ENCODE measurements around the gene SLC16A5. TPM values are rescaled to one million over a fixed set of nuclear protein-coding genes. Genes with fewer than 3 reads are reported as not detected.

Gene SLC16A5
- total and polyA plus RNA-seq, 12 donors: 0.77 to 3.9 (median 1.7) TPM

GRCh38 chr17:75153780-75154194 lies 66.0 kb downstream of the SLC16A5 start:
- Histone ChIP-seq H3K9me3 (replicated peaks in 1 of 3) (no peaks in the 10 kb centered on the region), H3K27me3 (no peaks in the 10 kb centered on the region), H3K36me3 (replicated peaks in 1 of 2) (no peaks in the 10 kb centered on the region), H3K4me1 (replicated peaks in 1 of 2) (peaks cover 12 to 16% of the 10 kb centered on the region in 2 donors), H3K4me3 (peak overlapping the region; percentile 12 to 89 (median 69)), H3K27ac (peak overlapping the region in 3 of 5 donors; percentile 71 to 87 (median 72))
- WGBS, 4 donors: 0 to 3% (median 1%) methylated on average over 12 to 35 of the region's 35 CpGs
- intact Hi-C loops (cut with DNase I): no loop called here
- DNase-seq: peak in 4 of 7 donors; percentile 14 to 32 (median 30)
- TF ChIP-seq CTCF (IDR thresholded peaks at IDR 0.05) (no peak), POLR2A (IDR thresholded peaks at IDR 0.05) (no peak)

- peak within 1 kb of the TSS in 4 of 5 donors; percentile 14 to 87 (median 72) for H3K27ac ChIP-seq
- WGBS, 4 donors: 2 to 9% (median 4%) methylated on average over 9 to 67 of the region's 67 CpGs
- H3K36me3 ChIP-seq (replicated peaks in 1 of 2): no peaks in the 10 kb centered on the region
- H3K27me3 ChIP-seq: no peaks in the 10 kb centered on the region
- peak; percentile 99 to 100 for TF ChIP-seq POLR2A (IDR thresholded peaks at IDR 0.05)
- TF ChIP-seq CTCF (IDR thresholded peaks at IDR 0.05): peak in 1 of 6 experiments; percentile 2
- intact Hi-C loops (cut with DNase I): no loop called here
- no peaks in the 10 kb centered on the region for H3K9me3 ChIP-seq (replicated peaks in 1 of 3)
- peak within 1 kb of the TSS; percentile 12 to 89 (median 69) for H3K4me3 ChIP-seq
- H3K4me1 ChIP-seq (replicated peaks in 1 of 2): peaks cover 12 to 19% of the 10 kb centered on the region in 2 donors
- peak; percentile 98 to 100 (median 99) for DNase-seq
Observed at GRCh38 chr17:75154195-75155106, 66.7 kb downstream of the SLC16A5 start, which contains the start of gene JPT1. Gene JPT1 (minus strand): TSS chr17:75154512. CDS start chr17:75154397, 115 bp downstream.

- Histone ChIP-seq H3K27ac (peak overlapping the region in 2 of 5 donors; percentile 55 to 60), H3K4me3 (no peak overlapping the region)
- no peak for DNase-seq
Observed at GRCh38 chr17:75155191-75155601, 67.4 kb downstream of the SLC16A5 start.

More at GRCh38 chr17:75155191-75155601, 67.4 kb downstream of the SLC16A5 start:
- H3K9me3 ChIP-seq (replicated peaks in 1 of 3): no peaks in the 10 kb centered on the region
- WGBS, 4 donors: 89 to 93% (median 91%) methylated on average over 3 of the region's 3 CpGs
- peaks cover 12 to 19% of the 10 kb centered on the region in 2 donors for H3K4me1 ChIP-seq (replicated peaks in 1 of 2)
- intact Hi-C loops (cut with DNase I): no loop called here
- no peaks in the 10 kb centered on the region for H3K36me3 ChIP-seq (replicated peaks in 1 of 2)
- H3K27me3 ChIP-seq: no peaks in the 10 kb centered on the region
- TF ChIP-seq POLR2A (IDR thresholded peaks at IDR 0.05) (no peak), CTCF (IDR thresholded peaks at IDR 0.05) (no peak)

Small RNAs within 50 kb of the gene (small RNA-seq; reads per million reads assigned to genes)
- gene AC111186.1 (0 reads per million in 2 donors), gene RF00019 (0 reads per million in 2 donors), gene RN7SL573P (0 reads per million in 2 donors)

Other genes with a start within 250 kb of the SLC16A5 start
- 10 to 100 TPM in 1 of 9 donors, 1 to 10 TPM in 7, under 1 TPM in 1; 0.42 to 16.4 (median 3.2) TPM for gene GRIN2C, start 228.1 kb upstream of the SLC16A5 start, total RNA-seq
- 1 to 10 TPM in 2 of 3 donors, under 1 TPM in 1; 0.70 to 6.1 (median 3.2) TPM for gene GRIN2C, start 228.1 kb upstream of the SLC16A5 start, polyA plus RNA-seq
- 100 to 1,000 TPM; 314 to 835 (median 511) TPM for gene FDXR, start 215.0 kb upstream of the SLC16A5 start, total RNA-seq
- gene FDXR, start 215.0 kb upstream of the SLC16A5 start, polyA plus RNA-seq: 100 to 1,000 TPM; 159 to 405 (median 254) TPM
- gene FADS6, start 194.3 kb upstream of the SLC16A5 start, total RNA-seq: 10 to 100 TPM in 5 of 9 donors, 1 to 10 TPM in 4; 1.7 to 15.3 (median 10.4) TPM
- 1 to 10 TPM in 2 of 3 donors, under 1 TPM in 1; 0.92 to 5.1 (median 2.9) TPM for gene FADS6, start 194.3 kb upstream of the SLC16A5 start, polyA plus RNA-seq
- gene USH1G, start 164.7 kb upstream of the SLC16A5 start, total RNA-seq: 1 to 10 TPM in 7 of 9 donors, under 1 TPM in 2; 0.42 to 5.0 (median 1.3) TPM
- gene USH1G, start 164.7 kb upstream of the SLC16A5 start, polyA plus RNA-seq: under 1 TPM; 0.40 to 0.72 (median 0.40) TPM
- gene OTOP2, start 163.7 kb upstream of the SLC16A5 start, total RNA-seq: under 1 TPM in 1 of 9 donors, not detected in 8; 0.11 TPM
- under 1 TPM in 1 of 3 donors, not detected in 2; 0.03 TPM for gene OTOP2, start 163.7 kb upstream of the SLC16A5 start, polyA plus RNA-seq
- not detected for gene OTOP3, start 152.1 kb upstream of the SLC16A5 start, total RNA-seq
- gene OTOP3, start 152.1 kb upstream of the SLC16A5 start, polyA plus RNA-seq: not detected
- gene HID1, start 115.2 kb upstream of the SLC16A5 start, total RNA-seq: 10 to 100 TPM in 3 of 9 donors, 1 to 10 TPM in 6; 2.8 to 15.1 (median 6.6) TPM
- gene HID1, start 115.2 kb upstream of the SLC16A5 start, polyA plus RNA-seq: 10 to 100 TPM in 2 of 3 donors, 1 to 10 TPM in 1; 5.4 to 42.6 (median 19.2) TPM
- 10 to 100 TPM in 6 of 9 donors, 1 to 10 TPM in 3; 1.2 to 17.9 (median 11.5) TPM for gene CDR2L, start 100.3 kb upstream of the SLC16A5 start, total RNA-seq
- 1 to 10 TPM; 3.7 to 5.6 (median 4.1) TPM for gene CDR2L, start 100.3 kb upstream of the SLC16A5 start, polyA plus RNA-seq
- 100 to 1,000 TPM in 1 of 9 donors, 10 to 100 TPM in 8; 38.7 to 120 (median 60.3) TPM for gene MRPL58, start 75.3 kb upstream of the SLC16A5 start, total RNA-seq
- gene MRPL58, start 75.3 kb upstream of the SLC16A5 start, polyA plus RNA-seq: 10 to 100 TPM; 46.7 to 88.8 (median 57.6) TPM
- 100 to 1,000 TPM; 215 to 452 (median 283) TPM for gene ATP5PD, start 41.0 kb upstream of the SLC16A5 start, total RNA-seq
- gene ATP5PD, start 41.0 kb upstream of the SLC16A5 start, polyA plus RNA-seq: 100 to 1,000 TPM; 393 to 826 (median 646) TPM
- 10 to 100 TPM; 38.2 to 49.2 (median 41.0) TPM for gene KCTD2, start 40.7 kb upstream of the SLC16A5 start, total RNA-seq
- 10 to 100 TPM; 20.6 to 52.4 (median 24.3) TPM for gene KCTD2, start 40.7 kb upstream of the SLC16A5 start, polyA plus RNA-seq
- 10 to 100 TPM in 1 of 9 donors, 1 to 10 TPM in 8; 3.7 to 13.8 (median 8.8) TPM for gene ARMC7, start 22.0 kb downstream of the SLC16A5 start, total RNA-seq
- gene ARMC7, start 22.0 kb downstream of the SLC16A5 start, polyA plus RNA-seq: 1 to 10 TPM; 5.5 to 7.1 (median 5.8) TPM
- 100 to 1,000 TPM in 1 of 9 donors, 10 to 100 TPM in 8; 33.4 to 112 (median 63.2) TPM for gene NT5C, start 43.8 kb downstream of the SLC16A5 start, total RNA-seq
- 100 to 1,000 TPM in 2 of 3 donors, 10 to 100 TPM in 1; 20.6 to 124 (median 114) TPM for gene NT5C, start 43.8 kb downstream of the SLC16A5 start, polyA plus RNA-seq
- 100 to 1,000 TPM in 1 of 9 donors, 10 to 100 TPM in 8; 34.2 to 232 (median 50.9) TPM for gene JPT1, start 66.6 kb downstream of the SLC16A5 start, total RNA-seq
- 100 to 1,000 TPM in 2 of 3 donors, 10 to 100 TPM in 1; 98.6 to 161 (median 102) TPM for gene JPT1, start 66.6 kb downstream of the SLC16A5 start, polyA plus RNA-seq
- 100 to 1,000 TPM in 6 of 9 donors, 10 to 100 TPM in 3; 65.2 to 371 (median 265) TPM for gene SUMO2, start 95.0 kb downstream of the SLC16A5 start, total RNA-seq
- 100 to 1,000 TPM in 1 of 3 donors, 10 to 100 TPM in 2; 54.9 to 331 (median 65.6) TPM for gene SUMO2, start 95.0 kb downstream of the SLC16A5 start, polyA plus RNA-seq
- gene NUP85, start 117.7 kb downstream of the SLC16A5 start, total RNA-seq: 10 to 100 TPM; 18.7 to 53.8 (median 30.1) TPM
- gene NUP85, start 117.7 kb downstream of the SLC16A5 start, polyA plus RNA-seq: 10 to 100 TPM; 24.1 to 51.5 (median 40.0) TPM
- 10 to 100 TPM in 8 of 9 donors, 1 to 10 TPM in 1; 8.0 to 36.9 (median 23.0) TPM for gene GGA3, start 173.7 kb downstream of the SLC16A5 start, total RNA-seq
- 10 to 100 TPM; 23.2 to 51.5 (median 24.1) TPM for gene GGA3, start 173.7 kb downstream of the SLC16A5 start, polyA plus RNA-seq
- gene MRPS7, start 173.9 kb downstream of the SLC16A5 start, total RNA-seq: 100 to 1,000 TPM in 1 of 9 donors, 10 to 100 TPM in 8; 47.7 to 127 (median 73.0) TPM
- 100 to 1,000 TPM in 1 of 3 donors, 10 to 100 TPM in 2; 52.5 to 112 (median 87.7) TPM for gene MRPS7, start 173.9 kb downstream of the SLC16A5 start, polyA plus RNA-seq
- gene MIF4GD, start 183.3 kb downstream of the SLC16A5 start, total RNA-seq: 10 to 100 TPM in 8 of 9 donors, 1 to 10 TPM in 1; 9.2 to 53.0 (median 29.0) TPM
- 10 to 100 TPM; 10.7 to 15.1 (median 14.8) TPM for gene MIF4GD, start 183.3 kb downstream of the SLC16A5 start, polyA plus RNA-seq
- gene SLC25A19, start 201.5 kb downstream of the SLC16A5 start, total RNA-seq: 10 to 100 TPM; 15.8 to 63.9 (median 24.9) TPM
- gene SLC25A19, start 201.5 kb downstream of the SLC16A5 start, polyA plus RNA-seq: 10 to 100 TPM; 23.6 to 38.4 (median 32.7) TPM